Tibial nerve (tissue), 4 donors: ENCODE data around the gene INO80.

Experiments
- EP300 ChIP-seq, 2 donors: sonication (generic); formaldehyde crosslinking; IDR thresholded peaks; one replicate each; pipeline ENCODE4 v1.6.1; 2017; ENCODE audit warnings: antibody characterized with exemption in 2 of 2, mild to moderate bottlenecking in 1 of 2
- POLR2A ChIP-seq, 2 donors: fragments of 450-650 bp; IDR thresholded peaks; one replicate each; pipeline ENCODE4 v1.6.1; 2017; ENCODE audit warnings: antibody characterized with exemption in 2 of 2, mild to moderate bottlenecking in 2 of 2, moderate library complexity in 2 of 2
- TF ChIP-seq, protein P1 (sequence below), 5 experiments: fragments of 200-600 bp in 3 of 5; fragments of 450-650 bp in 2 of 5; sonication (generic) in 3 of 5; IDR thresholded peaks; one replicate each; pipeline ENCODE4 v1.5.1; 2016 to 2019; ENCODE audit warnings: antibody characterized with exemption in 5 of 5, mild to moderate bottlenecking in 3 of 5, moderate library complexity in 2 of 5

DNA sequence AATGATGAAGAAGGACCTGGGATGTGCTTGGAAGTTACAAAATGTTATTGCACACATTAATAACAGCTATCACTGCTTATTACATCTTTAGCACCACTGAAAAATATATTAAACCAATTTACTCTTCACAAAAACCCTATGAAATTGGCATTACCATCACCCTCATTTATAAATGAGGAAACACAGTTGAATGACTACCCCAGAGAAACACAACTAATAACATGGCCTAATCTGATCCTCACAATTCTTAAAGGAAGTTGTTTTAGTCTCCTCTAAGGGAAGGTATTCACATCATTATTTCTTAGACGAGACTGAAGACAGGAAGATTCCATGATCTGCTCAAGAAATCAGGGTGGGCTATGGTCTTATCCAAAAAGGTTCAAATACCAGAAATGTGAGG is 35.9 kb downstream of the INO80 start:
- TF ChIP-seq, protein P1, sequence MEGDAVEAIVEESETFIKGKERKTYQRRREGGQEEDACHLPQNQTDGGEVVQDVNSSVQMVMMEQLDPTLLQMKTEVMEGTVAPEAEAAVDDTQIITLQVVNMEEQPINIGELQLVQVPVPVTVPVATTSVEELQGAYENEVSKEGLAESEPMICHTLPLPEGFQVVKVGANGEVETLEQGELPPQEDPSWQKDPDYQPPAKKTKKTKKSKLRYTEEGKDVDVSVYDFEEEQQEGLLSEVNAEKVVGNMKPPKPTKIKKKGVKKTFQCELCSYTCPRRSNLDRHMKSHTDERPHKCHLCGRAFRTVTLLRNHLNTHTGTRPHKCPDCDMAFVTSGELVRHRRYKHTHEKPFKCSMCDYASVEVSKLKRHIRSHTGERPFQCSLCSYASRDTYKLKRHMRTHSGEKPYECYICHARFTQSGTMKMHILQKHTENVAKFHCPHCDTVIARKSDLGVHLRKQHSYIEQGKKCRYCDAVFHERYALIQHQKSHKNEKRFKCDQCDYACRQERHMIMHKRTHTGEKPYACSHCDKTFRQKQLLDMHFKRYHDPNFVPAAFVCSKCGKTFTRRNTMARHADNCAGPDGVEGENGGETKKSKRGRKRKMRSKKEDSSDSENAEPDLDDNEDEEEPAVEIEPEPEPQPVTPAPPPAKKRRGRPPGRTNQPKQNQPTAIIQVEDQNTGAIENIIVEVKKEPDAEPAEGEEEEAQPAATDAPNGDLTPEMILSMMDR (IDR thresholded peaks at IDR 0.05) = no peak
- no peak for TF ChIP-seq POLR2A (IDR thresholded peaks at IDR 0.05)
- TF ChIP-seq EP300 (IDR thresholded peaks at IDR 0.05) = no peak
